G401 (cell line): ENCODE data around the gene CAP2. TPM values are rescaled to one million over a fixed set of nuclear protein-coding genes. Genes with fewer than 3 reads are reported as not detected.

ENCODE experiments used
- DNase-seq: peaks from one replicate; pipeline ENCODE4 v3.0.0-alpha.2; 2015; ENCODE audit warnings: low spot score
- in situ Hi-C: cut with HindIII; loops from 2 replicates; pipeline ENCODE4 v1.10.0; 2016; ENCODE audit warnings: low sequenced_read_pairs, mixed read lengths
- total RNA-seq: library from RNA; depleted of rRNA; stranded (reverse); fragments of >200 nt; shearing (Covaris generic); gene quantifications from 2 replicates; pipeline ENCODE4 v1.2.3, GENCODE V29; 2014; rRNA removed

The CAP2 gene
- total RNA-seq, 1 experiment from 2014 or later: 5.3 TPM

- in situ Hi-C loops: no loop called here
These were observed 196.2 kb downstream of the CAP2 start for GRCh38 chr6:17589406-17590096.

GRCh38 chr6:17591287-17591686 is 197.9 kb downstream of the CAP2 start:
- in situ Hi-C loops: no loop called here
- DNase-seq: no peak

More at GRCh38 chr6:17589406-17590096, 196.2 kb downstream of the CAP2 start:
- no peak for DNase-seq

GRCh38 chr6:17593246-17593645 is 199.9 kb downstream of the CAP2 start:
- DNase-seq: no peak
- in situ Hi-C loops: no loop called here

GRCh38 chr6:17596085-17596484 is 202.7 kb downstream of the CAP2 start:
- no peak for DNase-seq
- in situ Hi-C loops: no loop called here

GRCh38 chr6:17599877-17600526 is 206.6 kb downstream of the CAP2 start, which contains the start of gene FAM8A1:
Gene FAM8A1 (plus strand): TSS chr6:17600302. CDS start chr6:17600410, 108 bp downstream.
- in situ Hi-C loops: no loop called here

GRCh38 chr6:17600527-17601385 is 207.4 kb downstream of the CAP2 start:
- in situ Hi-C loops: no loop called here
- peak; percentile 55 for DNase-seq

More at GRCh38 chr6:17599877-17600526, 206.6 kb downstream of the CAP2 start, which contains the start of gene FAM8A1:
- DNase-seq: peak; percentile 97

GRCh38 chr6:17601386-17601703 is 207.9 kb downstream of the CAP2 start:
- in situ Hi-C loops: no loop called here
- no peak for DNase-seq

- no peak for DNase-seq
- in situ Hi-C loops: no loop called here
These were observed 209.5 kb downstream of the CAP2 start for GRCh38 chr6:17602888-17603287.

- in situ Hi-C loops: no loop called here
- DNase-seq: no peak
These were observed 213.2 kb downstream of the CAP2 start for GRCh38 chr6:17606606-17607005.

Other genes with a start within 250 kb of the CAP2 start
- gene RBM24, start 112.2 kb upstream of the CAP2 start, total RNA-seq: 1.8 and 2.7 TPM in 2 replicates
- 11.1 and 12.1 TPM in 2 replicates for gene FAM8A1, start 206.7 kb downstream of the CAP2 start, total RNA-seq